HG03432 (cell line): ENCODE results near the gene DCHS2.

ENCODE experiments used
- ATAC-seq: cut with Tn5 transposase; IDR thresholded peaks from one replicate; pipeline ENCODE4 v1.9.1; 2021; ENCODE audit warnings: mild to moderate bottlenecking, moderate library complexity; ENCODE audit not compliant: unreplicated experiment

Gene DCHS2

GRCh38 chr4:154489558-154490233, 1.9 kb downstream of the DCHS2 start:
- ATAC-seq, result no peak

GRCh38 chr4:154487145-154487544, 4.5 kb downstream of the DCHS2 start:
- no peak for ATAC-seq

GRCh38 chr4:154485127-154485773, 6.3 kb downstream of the DCHS2 start:
- ATAC-seq, result peak; percentile 98

- ATAC-seq, result peak; percentile 33
Observed at GRCh38 chr4:154478547-154478946, 13.1 kb downstream of the DCHS2 start.

- peak; percentile 91 for ATAC-seq
Observed at GRCh38 chr4:154478128-154478527, 13.5 kb downstream of the DCHS2 start.

- no peak for ATAC-seq
Observed at GRCh38 chr4:154476232-154476631, 15.4 kb downstream of the DCHS2 start.

- no peak for ATAC-seq
Observed at GRCh38 chr4:154475820-154476219, 15.8 kb downstream of the DCHS2 start.

GRCh38 chr4:154473497-154473896, 18.1 kb downstream of the DCHS2 start:
- ATAC-seq, result no peak

- ATAC-seq, result no peak
Observed at GRCh38 chr4:154472858-154473257, 18.7 kb downstream of the DCHS2 start.

- ATAC-seq, result peak; percentile 71
Observed at GRCh38 chr4:154471526-154472331, 19.9 kb downstream of the DCHS2 start.

- ATAC-seq, result peak; percentile 86
Observed at GRCh38 chr4:154471032-154471431, 20.6 kb downstream of the DCHS2 start.

GRCh38 chr4:154467886-154468285, 23.7 kb downstream of the DCHS2 start:
- ATAC-seq, result no peak

- no peak for ATAC-seq
Observed at GRCh38 chr4:154466336-154466735, 25.3 kb downstream of the DCHS2 start.

GRCh38 chr4:154465085-154465484, 26.5 kb downstream of the DCHS2 start:
- ATAC-seq, result no peak

GRCh38 chr4:154464654-154465053, 26.9 kb downstream of the DCHS2 start:
- no peak for ATAC-seq

GRCh38 chr4:154462081-154462810, 29.4 kb downstream of the DCHS2 start:
- ATAC-seq, result no peak

GRCh38 chr4:154457471-154457870, 34.1 kb downstream of the DCHS2 start:
- no peak for ATAC-seq

- ATAC-seq, result no peak
Observed at GRCh38 chr4:154456889-154457288, 34.7 kb downstream of the DCHS2 start.

- no peak for ATAC-seq
Observed at GRCh38 chr4:154456240-154456639, 35.4 kb downstream of the DCHS2 start.

- ATAC-seq, result no peak
Observed at GRCh38 chr4:154455111-154455510, 36.5 kb downstream of the DCHS2 start.

GRCh38 chr4:154454710-154455109, 36.9 kb downstream of the DCHS2 start:
- no peak for ATAC-seq
